ENCODE results near the gene LRRC17.

Gene LRRC17

GRCh38 chr7:102982235-102982634 is 69.4 kb downstream of the LRRC17 start:
- FAIRE-seq: no peak

GRCh38 chr7:102983602-102984001 is 70.8 kb downstream of the LRRC17 start:
- DNase-seq (ENCODE audit: extremely low spot score, insufficient read length, low read depth): no peak
- no peak for FAIRE-seq

More at GRCh38 chr7:102982235-102982634, 69.4 kb downstream of the LRRC17 start:
- DNase-seq (ENCODE audit: extremely low spot score, insufficient read length, low read depth): no peak

- no peak for FAIRE-seq
- no peak for DNase-seq (ENCODE audit: extremely low spot score, insufficient read length, low read depth)
These were observed 72.5 kb downstream of the LRRC17 start for GRCh38 chr7:102985176-102985783.

- FAIRE-seq (no peak), DNase-seq (ENCODE audit: extremely low spot score, insufficient read length, low read depth) (no peak)
These were observed 75.3 kb downstream of the LRRC17 start for GRCh38 chr7:102988088-102988487.

GRCh38 chr7:102988631-102989560 is 76.1 kb downstream of the LRRC17 start:
- no peak for FAIRE-seq
- DNase-seq (ENCODE audit: extremely low spot score, insufficient read length, low read depth): no peak

GRCh38 chr7:102990642-102991041 is 77.8 kb downstream of the LRRC17 start:
- FAIRE-seq (no peak), DNase-seq (ENCODE audit: extremely low spot score, insufficient read length, low read depth) (no peak)

GRCh38 chr7:102991077-102991539 is 78.3 kb downstream of the LRRC17 start:
- DNase-seq (ENCODE audit: extremely low spot score, insufficient read length, low read depth): no peak
- FAIRE-seq: no peak

- DNase-seq (ENCODE audit: extremely low spot score, insufficient read length, low read depth) (no peak), FAIRE-seq (no peak)
These were observed 78.9 kb downstream of the LRRC17 start for GRCh38 chr7:102991540-102992214.

- FAIRE-seq (no peak), DNase-seq (ENCODE audit: extremely low spot score, insufficient read length, low read depth) (no peak)
These were observed 79.7 kb downstream of the LRRC17 start for GRCh38 chr7:102992509-102992937.

- FAIRE-seq: no peak
- no peak for DNase-seq (ENCODE audit: extremely low spot score, insufficient read length, low read depth)
These were observed 80.3 kb downstream of the LRRC17 start for GRCh38 chr7:102992938-102993717.

GRCh38 chr7:102993718-102994029 is 80.9 kb downstream of the LRRC17 start:
- DNase-seq (ENCODE audit: extremely low spot score, insufficient read length, low read depth) (no peak), FAIRE-seq (no peak)

- DNase-seq (ENCODE audit: extremely low spot score, insufficient read length, low read depth) (no peak), FAIRE-seq (no peak)
These were observed 81.8 kb downstream of the LRRC17 start for GRCh38 chr7:102994567-102994966.

Measured in GM18507 (cell line).